Left lobe of liver (tissue), 2 donors: ENCODE results near the gene FIBCD1. TPM values are rescaled to one million over a fixed set of nuclear protein-coding genes. Genes with fewer than 3 reads are reported as not detected.

ENCODE experiments used
- ATAC-seq: fragments of 200-7000 bp; cut with Tn5 transposase; one replicate; pipeline ENCODE4 v1.9.1; 2020; ENCODE audit warnings: mild to moderate bottlenecking, moderate library complexity
- DNase-seq: peaks from one replicate; pipeline ENCODE4 v3.0.0-alpha.2; 2020; ENCODE audit warnings: low spot score
- total RNA-seq: library from RNA; stranded (reverse); gene quantifications from one replicate; pipeline ENCODE4 v1.2.1, GENCODE V29; 2021
- donor health status: DM: no; HTN: no; CAD: no; lungs with moderate emphysema.
- donor health status: DM: no; HTN: yes; CAD: no.

The FIBCD1 gene
- total RNA-seq, 1 donor from 2014 or later, result not detected

DNA sequence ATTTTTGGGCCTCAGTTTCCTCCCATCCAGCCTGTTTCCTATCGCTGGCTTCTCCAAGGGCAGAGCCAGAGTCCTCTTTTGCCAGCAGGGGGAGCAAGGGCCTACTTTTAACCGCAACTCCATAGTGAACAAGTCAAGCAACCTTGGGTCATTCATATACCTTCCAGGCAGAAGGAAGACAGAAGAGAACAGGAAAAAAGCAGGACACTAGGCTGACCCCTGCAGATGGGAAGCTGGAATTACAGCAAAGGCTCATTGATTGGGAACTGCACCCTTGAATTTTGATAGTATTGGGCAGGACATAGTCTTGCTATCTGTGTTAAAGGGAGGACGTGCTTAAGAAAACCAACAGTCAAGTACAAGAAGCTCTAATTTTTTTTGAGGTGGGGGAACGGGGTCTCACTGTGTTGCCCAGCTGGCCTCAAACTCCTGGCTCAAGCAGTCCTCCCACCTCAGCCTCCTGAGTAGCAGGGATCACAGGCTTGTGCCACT lies 72.5 kb downstream of the FIBCD1 start:
- peak; percentile 83 for ATAC-seq
- DNase-seq, result peak; percentile 71

- ATAC-seq (no peak), DNase-seq (no peak)
These were observed 73.1 kb downstream of the FIBCD1 start for GRCh38 chr9:130865921-130866320.

- ATAC-seq (no peak), DNase-seq (no peak)
These were observed 74.5 kb downstream of the FIBCD1 start for GRCh38 chr9:130864541-130864940.

- ATAC-seq (no peak), DNase-seq (no peak)
These were observed 76.3 kb downstream of the FIBCD1 start for GRCh38 chr9:130862747-130863146.

DNA sequence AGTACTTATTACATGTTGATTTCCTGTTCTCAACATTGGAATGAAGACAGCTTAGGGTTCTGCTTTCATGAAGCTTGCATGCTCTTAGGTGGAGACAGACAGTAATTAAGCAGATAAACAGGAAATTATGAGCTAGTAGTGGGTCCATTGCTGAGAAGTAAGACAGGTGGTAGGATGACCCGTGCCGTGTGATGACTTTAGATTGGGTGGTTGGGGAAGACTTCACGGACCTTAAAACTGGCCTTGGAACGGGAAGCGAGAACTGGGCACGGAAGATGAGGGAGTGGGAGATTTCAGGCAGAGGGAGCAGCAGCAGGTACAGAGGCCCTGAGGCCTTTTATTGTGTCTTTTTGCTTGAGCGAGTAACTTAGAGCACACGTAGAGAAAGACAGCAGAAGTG lies 76.8 kb downstream of the FIBCD1 start:
- DNase-seq, result no peak
- no peak for ATAC-seq

DNA sequence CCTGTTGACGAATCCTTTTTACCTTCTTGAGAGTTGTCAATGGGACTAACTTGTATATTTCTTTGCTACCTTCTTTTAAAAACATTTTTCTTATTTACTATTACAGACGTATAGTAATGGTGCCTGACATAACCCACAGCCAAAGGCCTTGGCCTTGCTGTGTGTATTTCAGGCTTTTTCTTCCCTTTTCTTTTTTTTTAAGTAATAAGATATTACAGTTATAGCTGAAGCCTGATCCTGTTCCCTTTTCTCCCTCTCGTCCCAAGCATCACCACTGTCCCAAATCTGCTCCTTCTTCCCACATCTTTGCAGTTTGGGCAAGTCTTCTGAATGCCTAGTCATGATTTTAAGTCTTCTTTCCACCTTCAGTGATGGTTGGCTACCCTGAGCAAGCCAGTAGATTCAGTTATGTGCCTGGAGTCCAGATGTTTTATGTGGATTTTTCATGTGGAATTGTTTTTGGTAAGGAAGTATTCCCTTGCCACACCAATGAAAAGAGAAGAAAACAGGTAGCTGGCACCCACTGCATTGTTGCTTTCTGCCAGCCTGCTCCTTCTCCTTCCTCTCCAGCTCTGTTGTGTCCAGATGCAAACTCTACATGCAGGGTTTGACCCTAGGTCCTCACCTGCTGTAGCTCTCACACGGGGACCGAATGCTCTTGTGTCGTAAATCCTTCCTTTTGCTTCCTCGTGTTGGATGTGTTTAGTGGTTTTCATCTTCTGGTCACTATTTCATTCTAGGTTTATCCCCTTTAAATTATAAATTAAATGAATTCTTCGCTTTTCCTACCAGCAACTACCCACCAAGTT lies 77.5 kb downstream of the FIBCD1 start:
- no peak for DNase-seq
- ATAC-seq, result no peak

GRCh38 chr9:130860458-130861316 lies 78.4 kb downstream of the FIBCD1 start:
- peak; percentile 50 for ATAC-seq

DNA sequence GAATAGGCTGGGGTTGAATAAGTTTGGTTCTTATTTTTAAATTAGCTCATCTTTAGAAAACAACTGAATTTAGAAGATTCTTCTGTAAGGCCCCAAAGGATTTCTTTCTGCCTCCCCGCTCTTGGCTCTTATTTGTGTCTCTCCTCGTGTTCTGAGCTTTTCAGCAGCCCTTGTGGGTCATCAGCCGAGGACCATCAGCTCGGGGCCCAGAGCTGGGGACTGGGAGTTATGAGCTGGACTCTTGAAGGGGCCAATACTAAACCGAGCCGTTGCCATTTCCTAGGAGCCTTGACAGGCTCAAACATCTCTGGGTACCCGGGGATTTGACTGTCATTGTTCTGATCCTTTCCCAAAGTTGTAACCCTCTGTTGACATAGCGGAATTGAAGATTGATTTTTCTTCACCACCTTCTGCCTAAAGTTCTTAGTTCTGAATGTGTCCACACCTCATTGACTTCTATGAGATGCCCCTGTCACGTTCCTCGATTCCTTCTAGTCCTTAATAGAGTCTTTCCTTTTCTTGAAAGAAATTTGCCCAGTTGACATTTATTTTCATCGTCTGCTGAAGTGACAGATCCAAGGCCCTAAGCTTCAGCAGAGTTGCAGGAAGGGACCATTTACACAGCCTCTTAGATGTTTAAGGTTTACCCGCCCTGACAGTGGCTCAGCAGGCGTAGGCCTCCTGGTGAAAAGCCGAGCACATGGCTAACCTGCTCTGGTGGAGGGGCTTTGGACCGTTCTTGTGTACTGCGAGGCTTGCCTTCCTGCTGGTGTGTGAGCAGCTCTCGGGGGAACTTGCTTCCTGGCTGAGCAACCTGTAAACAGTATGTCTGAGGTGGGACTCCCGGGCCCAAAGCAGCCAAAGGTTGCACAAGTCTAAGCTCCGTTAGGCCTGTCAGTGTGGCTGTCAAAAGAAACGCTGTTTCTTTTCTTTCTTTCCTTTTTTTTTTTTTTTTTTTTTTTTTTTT lies 80.0 kb downstream of the FIBCD1 start:
- DNase-seq (no peak), ATAC-seq (no peak)

More at GRCh38 chr9:130860458-130861316, 78.4 kb downstream of the FIBCD1 start:
- DNase-seq, result no peak

GRCh38 chr9:130857864-130858738 lies 80.9 kb downstream of the FIBCD1 start:
- peak; percentile 76 for ATAC-seq
- peak; percentile 63 for DNase-seq

DNA sequence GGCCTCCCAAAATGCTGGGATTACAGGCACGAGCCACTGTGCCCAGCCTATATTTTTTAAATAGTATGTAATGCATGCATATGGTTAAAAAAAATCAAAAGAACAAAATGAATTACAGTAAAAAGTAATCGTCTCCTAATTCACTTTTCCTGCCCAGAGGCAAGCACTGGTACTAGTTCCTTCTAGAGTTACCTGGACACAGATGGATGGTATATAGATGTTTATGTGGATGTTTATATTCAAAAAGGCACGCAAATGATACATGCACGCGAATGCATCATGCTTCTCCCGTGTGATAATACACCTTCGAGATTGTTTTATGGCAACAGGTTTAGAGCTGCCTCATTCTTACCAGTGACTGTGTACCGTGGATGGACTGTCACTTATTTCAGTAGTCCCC lies 82.6 kb downstream of the FIBCD1 start:
- no peak for DNase-seq
- no peak for ATAC-seq

DNA sequence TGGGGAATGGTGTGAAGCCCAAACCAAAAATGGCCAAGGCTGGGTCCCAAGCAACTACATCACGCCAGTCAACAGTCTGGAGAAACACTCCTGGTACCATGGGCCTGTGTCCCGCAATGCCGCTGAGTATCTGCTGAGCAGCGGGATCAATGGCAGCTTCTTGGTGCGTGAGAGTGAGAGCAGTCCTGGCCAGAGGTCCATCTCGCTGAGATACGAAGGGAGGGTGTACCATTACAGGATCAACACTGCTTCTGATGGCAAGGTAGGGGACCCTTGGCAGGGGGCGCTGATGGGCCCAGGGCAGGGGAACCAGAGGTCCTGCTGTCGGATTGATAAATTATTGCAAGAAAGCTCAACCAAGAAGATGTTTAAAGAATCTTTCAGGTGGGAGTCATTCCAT lies 84.2 kb downstream of the FIBCD1 start:
- DNase-seq, result no peak
- ATAC-seq, result no peak

DNA sequence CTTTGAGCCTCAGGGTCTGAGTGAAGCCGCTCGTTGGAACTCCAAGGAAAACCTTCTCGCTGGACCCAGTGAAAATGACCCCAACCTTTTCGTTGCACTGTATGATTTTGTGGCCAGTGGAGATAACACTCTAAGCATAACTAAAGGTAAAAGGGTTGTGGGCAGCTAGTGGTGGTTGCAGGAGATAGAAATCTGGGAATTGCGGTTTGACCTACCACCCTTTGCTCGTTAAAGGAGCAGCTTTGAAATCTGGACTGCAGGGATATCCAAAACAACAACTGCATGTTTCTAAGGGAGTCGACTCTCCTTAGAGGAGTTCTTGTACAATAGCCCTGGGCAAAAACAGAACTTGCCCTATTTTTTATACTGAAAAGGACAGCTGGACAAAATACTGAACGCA lies 85.0 kb downstream of the FIBCD1 start:
- ATAC-seq, result no peak
- DNase-seq, result no peak

DNA sequence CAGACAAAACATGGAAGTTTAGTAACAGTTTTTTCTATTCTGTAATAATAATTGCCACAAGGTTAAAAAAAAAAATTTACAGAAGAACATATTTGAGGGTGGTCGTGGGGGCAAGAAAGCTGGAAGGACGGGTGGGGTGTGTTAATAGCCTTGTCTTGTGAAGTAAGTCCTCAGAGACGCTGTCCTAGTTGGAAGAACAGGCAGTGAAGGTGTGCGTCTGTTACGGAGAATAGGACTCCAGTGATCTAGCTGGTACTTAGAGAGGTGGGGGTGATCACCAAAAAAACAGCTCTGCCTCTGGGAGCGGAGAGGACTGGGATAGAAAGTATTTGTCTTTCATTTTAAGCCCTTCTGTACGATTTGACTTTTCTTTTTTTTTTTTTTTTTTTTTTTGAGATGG lies 86.2 kb downstream of the FIBCD1 start:
- ATAC-seq (no peak), DNase-seq (no peak)

Other genes starting within 250 kb of the FIBCD1 start
- 12.9 TPM for gene EXOSC2, start 245.5 kb downstream of the FIBCD1 start, total RNA-seq
- gene ABL1, start 104.0 kb downstream of the FIBCD1 start, total RNA-seq, result 27.1 TPM
- not detected for gene QRFP, start 42.4 kb downstream of the FIBCD1 start, total RNA-seq
- 7.1 TPM for gene LAMC3, start 69.9 kb upstream of the FIBCD1 start, total RNA-seq
- gene AIF1L, start 157.3 kb upstream of the FIBCD1 start, total RNA-seq, result 0.83 TPM
- gene NUP214, start 186.3 kb upstream of the FIBCD1 start, total RNA-seq, result 21.9 TPM